ENCODE results near the gene ERVH48-1.
"Not testable (repeated sequence)": the region's sequence is repeated elsewhere in the genome, so short reads cannot be mapped to it uniquely, and the experiment has no call there.

GRCh38 chr21:42932378-42933136 lies 7.1 kb upstream of the ERVH48-1 start:
- TF ChIP-seq POLR2AphosphoS5 (IDR thresholded peaks at IDR 0.05; ENCODE audit: borderline replicate concordance, low read depth, low read length); EZH2 (IDR thresholded peaks at IDR 0.05): not testable (repeated sequence)

All from SK-N-MC (cell line).